GM18526 (cell line): ENCODE measurements around the gene CCT2.

Source experiments
- POLR2A ChIP-seq: IDR thresholded peaks from 3 replicates; pipeline ENCODE4 v1.6.1; 2011; ENCODE audit not compliant: insufficient read length; ENCODE audit errors: extremely low read depth

The CCT2 gene

GRCh38 chr12:69570545-69571399 lies 14.5 kb upstream of the CCT2 start:
- no peak for TF ChIP-seq POLR2A

GRCh38 chr12:69575346-69575745 lies 9.9 kb upstream of the CCT2 start:
- no peak for TF ChIP-seq POLR2A

- TF ChIP-seq POLR2A = no peak
These were observed 7.0 kb upstream of the CCT2 start for GRCh38 chr12:69578283-69578682.

GRCh38 chr12:69579029-69579428 lies 6.2 kb upstream of the CCT2 start:
- no peak for TF ChIP-seq POLR2A

- no peak for TF ChIP-seq POLR2A
These were observed 5.2 kb upstream of the CCT2 start for GRCh38 chr12:69580074-69580473.

GRCh38 chr12:69583203-69583602 lies 2.1 kb upstream of the CCT2 start:
- no peak for TF ChIP-seq POLR2A

- no peak for TF ChIP-seq POLR2A
These were observed 3.3 kb downstream of the CCT2 start for GRCh38 chr12:69588527-69588926.

- no peak for TF ChIP-seq POLR2A
These were observed 3.8 kb downstream of the CCT2 start for GRCh38 chr12:69589082-69589481.

GRCh38 chr12:69595689-69596088 lies 10.4 kb downstream of the CCT2 start:
- no peak for TF ChIP-seq POLR2A

- TF ChIP-seq POLR2A = no peak
These were observed 13.0 kb downstream of the CCT2 start for GRCh38 chr12:69598174-69598753.

- no peak for TF ChIP-seq POLR2A
These were observed 15.5 kb downstream of the CCT2 start for GRCh38 chr12:69600804-69601203.

GRCh38 chr12:69601962-69602685 lies 16.9 kb downstream of the CCT2 start:
- no peak for TF ChIP-seq POLR2A

- TF ChIP-seq POLR2A = no peak
These were observed 17.7 kb downstream of the CCT2 start for GRCh38 chr12:69602954-69603353.

GRCh38 chr12:69608114-69608513 lies 22.9 kb downstream of the CCT2 start:
- TF ChIP-seq POLR2A = no peak

- TF ChIP-seq POLR2A = no peak
These were observed 24.9 kb downstream of the CCT2 start for GRCh38 chr12:69610126-69610525.

GRCh38 chr12:69610729-69611128 lies 25.5 kb downstream of the CCT2 start, which contains the start of gene LRRC10:
LRRC10 (minus strand) TSS chr12:69610907; CDS start chr12:69610838, 69 bp downstream.
- no peak for TF ChIP-seq POLR2A
